ENCODE data around the gene SLCO3A1.

DNA sequence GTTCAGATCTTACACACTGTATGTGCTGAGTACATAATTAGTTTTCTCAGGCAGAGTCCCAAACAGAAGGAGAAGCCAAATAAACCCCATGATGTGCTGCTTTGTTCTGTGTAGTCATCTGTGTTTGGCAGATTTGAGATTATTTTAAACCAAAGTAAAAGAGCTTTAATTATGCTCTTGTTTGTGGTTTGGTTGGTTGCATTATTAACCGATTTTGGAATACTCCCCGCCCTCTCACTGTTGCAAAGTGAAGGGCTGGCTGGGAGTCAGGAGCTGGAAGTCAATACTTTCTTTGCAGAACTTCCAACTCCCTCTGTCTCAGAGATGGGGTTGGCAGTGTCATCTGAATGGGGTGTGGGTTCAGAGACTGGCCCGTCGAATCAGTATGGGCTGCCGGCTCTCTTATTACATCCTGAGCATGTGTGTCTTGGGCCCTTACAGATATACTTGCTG is 34.4 kb downstream of the SLCO3A1 start:
- TF ChIP-seq EZH2 (IDR thresholded peaks at IDR 0.05; ENCODE audit: insufficient read depth, poor library complexity, severe bottlenecking), result no peak
- no peak for TF ChIP-seq EZH2phosphoT487 (IDR thresholded peaks at IDR 0.05; ENCODE audit: insufficient read depth, low read depth)

All from GM23248 (cell line).